Measurements from ENCODE around the gene SLC6A7.

Gene SLC6A7

GRCh38 chr5:150166650-150167511 lies 23.0 kb upstream of the SLC6A7 start, which contains the start of gene CDX1:
Gene CDX1 (plus strand): TSS chr5:150166778. CDS start chr5:150166877, 99 bp downstream.
- no peak for DNase-seq (ENCODE audit: low read depth)
- no peak for TF ChIP-seq CTCF (conservative IDR thresholded peaks at IDR 0.05; ENCODE audit: low read depth, low read length)
- no peak within 1 kb of the TSS for H3K4me3 ChIP-seq (ENCODE audit: low read length)

- DNase-seq (ENCODE audit: low read depth) = no peak
- no peak for TF ChIP-seq CTCF (conservative IDR thresholded peaks at IDR 0.05; ENCODE audit: low read depth, low read length)
- no peak overlapping the region for H3K4me3 ChIP-seq (ENCODE audit: low read length)
These were observed 22.4 kb upstream of the SLC6A7 start for GRCh38 chr5:150167512-150167850.

DNA sequence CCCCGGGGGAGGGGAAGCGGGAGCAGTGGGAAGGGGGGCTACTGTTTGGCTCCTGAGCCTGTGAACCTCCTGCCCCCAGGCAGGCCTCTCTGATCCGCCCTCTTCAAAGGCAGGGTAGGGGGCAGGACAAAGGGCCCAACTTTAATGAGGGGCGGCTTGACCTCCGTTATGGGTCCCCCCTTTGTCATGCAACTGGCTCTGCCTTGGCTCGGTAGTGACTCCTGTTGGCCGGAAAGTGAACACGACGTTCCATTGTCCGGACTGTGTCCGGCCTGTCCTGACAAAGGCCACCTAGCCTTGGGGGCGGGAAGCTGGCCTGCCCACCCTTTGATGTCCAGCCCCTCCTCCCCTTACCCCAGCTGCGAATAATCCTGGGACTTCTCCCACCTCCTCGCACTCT lies 22.0 kb upstream of the SLC6A7 start:
- DNase-seq (ENCODE audit: low read depth) = no peak
- TF ChIP-seq CTCF (conservative IDR thresholded peaks at IDR 0.05; ENCODE audit: low read depth, low read length) = peak; percentile 32
- no peak overlapping the region for H3K4me3 ChIP-seq (ENCODE audit: low read length)

DNA sequence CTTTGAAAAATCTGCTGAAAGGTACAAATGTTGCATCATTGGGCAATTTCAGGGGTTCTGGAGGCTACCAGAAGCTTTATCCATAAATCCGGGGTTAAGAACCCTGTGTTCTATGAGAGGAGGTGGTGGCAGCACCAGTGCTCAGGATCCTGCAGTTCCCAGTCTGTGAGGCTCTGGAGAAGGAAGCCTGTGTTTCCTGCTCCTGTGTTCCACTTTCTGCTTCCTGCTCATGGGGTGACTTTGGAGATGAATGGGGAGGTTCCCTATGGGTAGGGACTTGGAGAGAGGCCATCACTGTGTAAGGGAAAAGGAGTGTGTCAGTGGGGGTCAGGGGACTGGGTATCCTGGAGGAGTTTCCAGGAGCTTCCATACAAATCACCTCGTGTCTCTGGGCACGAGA lies 21.0 kb upstream of the SLC6A7 start:
- no peak for DNase-seq (ENCODE audit: low read depth)
- no peak for TF ChIP-seq CTCF (conservative IDR thresholded peaks at IDR 0.05; ENCODE audit: low read depth, low read length)
- no peak overlapping the region for H3K4me3 ChIP-seq (ENCODE audit: low read length)

- TF ChIP-seq CTCF (conservative IDR thresholded peaks at IDR 0.05; ENCODE audit: low read depth, low read length) = no peak
- no peak overlapping the region for H3K4me3 ChIP-seq (ENCODE audit: low read length)
- peak; percentile 56 for DNase-seq (ENCODE audit: low read depth)
These were observed 17.7 kb upstream of the SLC6A7 start for GRCh38 chr5:150172145-150172544.

DNA sequence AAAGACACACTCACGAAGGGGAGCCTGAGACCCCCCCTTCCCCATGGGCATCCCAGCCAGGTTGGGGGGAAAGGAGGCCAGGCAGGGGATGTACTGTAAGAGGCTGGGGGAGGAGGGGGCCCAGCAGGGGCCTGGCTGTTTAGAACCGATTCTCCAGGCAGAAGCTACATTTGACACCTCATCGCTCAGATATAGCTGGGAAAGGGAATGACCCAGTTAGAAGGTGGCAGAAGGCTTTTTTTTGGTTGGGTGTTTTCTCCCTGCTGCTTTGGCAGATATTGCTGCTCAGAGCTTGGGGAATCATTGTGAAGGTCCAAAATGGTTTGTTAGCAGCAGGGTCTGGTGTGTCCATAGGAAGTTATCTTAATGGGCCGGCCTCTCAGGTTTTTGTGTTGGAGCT lies 17.3 kb upstream of the SLC6A7 start:
- no peak for TF ChIP-seq CTCF (conservative IDR thresholded peaks at IDR 0.05; ENCODE audit: low read depth, low read length)
- H3K4me3 ChIP-seq (ENCODE audit: low read length) = no peak overlapping the region
- no peak for DNase-seq (ENCODE audit: low read depth)

DNA sequence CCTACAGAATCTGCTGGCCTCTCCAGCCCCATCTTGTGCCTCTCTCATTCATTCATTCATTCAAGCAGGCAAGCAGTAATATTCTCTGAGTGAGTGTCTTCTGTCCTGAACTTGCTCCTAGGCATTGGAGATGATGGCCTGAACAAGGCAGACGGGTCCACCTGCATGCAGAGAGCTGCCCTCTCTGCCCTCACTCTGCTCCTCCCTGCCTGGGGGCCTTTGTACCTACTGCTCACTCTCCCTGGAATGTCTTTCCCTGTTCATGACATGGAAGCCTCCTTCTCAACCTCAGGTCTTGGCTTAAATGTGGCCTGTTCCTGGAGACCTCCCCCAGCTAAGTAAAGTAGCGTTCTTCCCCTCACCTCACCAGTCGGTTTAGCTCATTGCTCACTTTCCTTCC lies 16.7 kb upstream of the SLC6A7 start:
- TF ChIP-seq CTCF (conservative IDR thresholded peaks at IDR 0.05; ENCODE audit: low read depth, low read length) = no peak
- no peak for DNase-seq (ENCODE audit: low read depth)

More for the DNA sequence above, 16.7 kb upstream of the SLC6A7 start:
- no peak overlapping the region for H3K4me3 ChIP-seq (ENCODE audit: low read length)

Measured in retinal pigment epithelial cell (primary cell).